Measurements from ENCODE around the gene NUDT8.

GRCh38 chr11:67633758-67634365 lies 4.1 kb upstream of the NUDT8 start:
- TF ChIP-seq CTCF (conservative IDR thresholded peaks at IDR 0.05; ENCODE audit: low read depth in 2 of 2) (no peak), EZH2 (IDR thresholded peaks at IDR 0.05; ENCODE audit: low read depth, unreplicated experiment) (no peak), EZH2phosphoT487 (IDR thresholded peaks at IDR 0.05; ENCODE audit: unreplicated experiment) (no peak), JUNB (IDR thresholded peaks at IDR 0.05; ENCODE audit: unreplicated experiment) (no peak)
- TF ChIP-seq, protein P1, sequence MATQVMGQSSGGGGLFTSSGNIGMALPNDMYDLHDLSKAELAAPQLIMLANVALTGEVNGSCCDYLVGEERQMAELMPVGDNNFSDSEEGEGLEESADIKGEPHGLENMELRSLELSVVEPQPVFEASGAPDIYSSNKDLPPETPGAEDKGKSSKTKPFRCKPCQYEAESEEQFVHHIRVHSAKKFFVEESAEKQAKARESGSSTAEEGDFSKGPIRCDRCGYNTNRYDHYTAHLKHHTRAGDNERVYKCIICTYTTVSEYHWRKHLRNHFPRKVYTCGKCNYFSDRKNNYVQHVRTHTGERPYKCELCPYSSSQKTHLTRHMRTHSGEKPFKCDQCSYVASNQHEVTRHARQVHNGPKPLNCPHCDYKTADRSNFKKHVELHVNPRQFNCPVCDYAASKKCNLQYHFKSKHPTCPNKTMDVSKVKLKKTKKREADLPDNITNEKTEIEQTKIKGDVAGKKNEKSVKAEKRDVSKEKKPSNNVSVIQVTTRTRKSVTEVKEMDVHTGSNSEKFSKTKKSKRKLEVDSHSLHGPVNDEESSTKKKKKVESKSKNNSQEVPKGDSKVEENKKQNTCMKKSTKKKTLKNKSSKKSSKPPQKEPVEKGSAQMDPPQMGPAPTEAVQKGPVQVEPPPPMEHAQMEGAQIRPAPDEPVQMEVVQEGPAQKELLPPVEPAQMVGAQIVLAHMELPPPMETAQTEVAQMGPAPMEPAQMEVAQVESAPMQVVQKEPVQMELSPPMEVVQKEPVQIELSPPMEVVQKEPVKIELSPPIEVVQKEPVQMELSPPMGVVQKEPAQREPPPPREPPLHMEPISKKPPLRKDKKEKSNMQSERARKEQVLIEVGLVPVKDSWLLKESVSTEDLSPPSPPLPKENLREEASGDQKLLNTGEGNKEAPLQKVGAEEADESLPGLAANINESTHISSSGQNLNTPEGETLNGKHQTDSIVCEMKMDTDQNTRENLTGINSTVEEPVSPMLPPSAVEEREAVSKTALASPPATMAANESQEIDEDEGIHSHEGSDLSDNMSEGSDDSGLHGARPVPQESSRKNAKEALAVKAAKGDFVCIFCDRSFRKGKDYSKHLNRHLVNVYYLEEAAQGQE (IDR thresholded peaks at IDR 0.05; ENCODE audit: unreplicated experiment), result no peak

Data from GM23338 (cell line).